Natural killer cell (primary cell): ENCODE results near the gene DMBT1. TPM values are rescaled to one million over a fixed set of nuclear protein-coding genes. Genes with fewer than 3 reads are reported as not detected.

Experiments
- ATAC-seq, 3 donors: fragments of 150-1000 bp in 2 of 3; fragments of 200-7000 bp in 1 of 3; cut with Tn5 transposase; 1 replicate in 1 of 3; 2 replicates in 2 of 3; pipeline ENCODE4 v1.10.0; 2021; ENCODE audit warnings: mild to moderate bottlenecking in 2 of 3, moderate library complexity in 2 of 3
- DNase-seq, 2 donors: peaks; one replicate each; pipeline versions ENCODE4 v3.0.0 to v3.0.0-alpha.2; 2013 to 2021; ENCODE audit warnings: mixed read lengths in 1 of 2
- H3K27ac ChIP-seq: one replicate; pipeline ENCODE4 v1.5.1; 2013; ENCODE audit warnings: mild to moderate bottlenecking, low read length
- H3K27me3 ChIP-seq: one replicate; pipeline ENCODE4 v1.6.1; 2013; ENCODE audit warnings: low read length; ENCODE audit not compliant: control insufficient read depth, insufficient read depth
- H3K36me3 ChIP-seq: one replicate; pipeline ENCODE4 v1.6.1; 2013; ENCODE audit warnings: low read length; ENCODE audit not compliant: control insufficient read depth, insufficient read depth
- H3K4me1 ChIP-seq: one replicate; pipeline ENCODE4 v1.6.1; 2013; ENCODE audit warnings: low read length; ENCODE audit not compliant: control insufficient read depth, insufficient read depth
- H3K4me3 ChIP-seq: one replicate; pipeline ENCODE4 v1.5.1; 2013; ENCODE audit warnings: low read length
- H3K9me3 ChIP-seq: one replicate; pipeline ENCODE4 v1.6.1; 2013; ENCODE audit warnings: low read length; ENCODE audit not compliant: control insufficient read depth, insufficient read depth
- H3K27ac Mint-ChIP-seq, 2 donors: one replicate each; pipeline ENCODE4 v1.8.0; 2022; ENCODE audit warnings: mild to moderate bottlenecking in 2 of 2, mixed read lengths in 2 of 2, moderate library complexity in 1 of 2
- H3K27me3 Mint-ChIP-seq, 2 donors: one replicate each; pipeline ENCODE4 v1.8.0; 2022; ENCODE audit warnings: low read depth in 2 of 2, mixed read lengths in 2 of 2
- H3K36me3 Mint-ChIP-seq: one replicate; pipeline ENCODE4 v1.8.0; 2022; ENCODE audit warnings: mixed read lengths
- H3K4me1 Mint-ChIP-seq, 2 donors: one replicate each; pipeline ENCODE4 v1.8.0; 2022; ENCODE audit warnings: mixed read lengths in 2 of 2
- H3K4me3 Mint-ChIP-seq: one replicate; pipeline ENCODE4 v1.8.0; 2022; ENCODE audit warnings: mild to moderate bottlenecking, moderate library complexity, mixed read lengths
- H3K9me3 Mint-ChIP-seq, 2 donors: one replicate each; pipeline ENCODE4 v1.8.0; 2022; ENCODE audit warnings: mixed read lengths in 2 of 2
- CTCF ChIP-seq: fragments of 200-600 bp; IDR thresholded peaks from one replicate; pipeline ENCODE4 v1.8.0; 2022; ENCODE audit warnings: antibody characterized with exemption
- WGBS: methylation state at CpG from one replicate; pipeline ENCODE4 v1.1.7; 2013; ENCODE audit warnings: missing lambda C conversion rate; ENCODE audit not compliant: insufficient coverage; 5-methylcytosine and 5-hydroxymethylcytosine counted together
- intact Hi-C: fragments of 100-400 bp; cut with micrococcal nuclease; formaldehyde crosslinking; loops from one replicate; pipeline ENCODE4 v1.14.2; 2022
- total RNA-seq, 4 donors: library from RNA; stranded (reverse); fragments of 120-200 nt in 1 of 4; gene quantifications; one replicate each; pipeline versions ENCODE4 v1.2.3 to v1.2.4, GENCODE V29; 2013 to 2022

DMBT1 gene
- total RNA-seq, 3 donors from 2014 or later (not counting 1 experiment from before 2014, with no cell fraction given): not detected

DNA sequence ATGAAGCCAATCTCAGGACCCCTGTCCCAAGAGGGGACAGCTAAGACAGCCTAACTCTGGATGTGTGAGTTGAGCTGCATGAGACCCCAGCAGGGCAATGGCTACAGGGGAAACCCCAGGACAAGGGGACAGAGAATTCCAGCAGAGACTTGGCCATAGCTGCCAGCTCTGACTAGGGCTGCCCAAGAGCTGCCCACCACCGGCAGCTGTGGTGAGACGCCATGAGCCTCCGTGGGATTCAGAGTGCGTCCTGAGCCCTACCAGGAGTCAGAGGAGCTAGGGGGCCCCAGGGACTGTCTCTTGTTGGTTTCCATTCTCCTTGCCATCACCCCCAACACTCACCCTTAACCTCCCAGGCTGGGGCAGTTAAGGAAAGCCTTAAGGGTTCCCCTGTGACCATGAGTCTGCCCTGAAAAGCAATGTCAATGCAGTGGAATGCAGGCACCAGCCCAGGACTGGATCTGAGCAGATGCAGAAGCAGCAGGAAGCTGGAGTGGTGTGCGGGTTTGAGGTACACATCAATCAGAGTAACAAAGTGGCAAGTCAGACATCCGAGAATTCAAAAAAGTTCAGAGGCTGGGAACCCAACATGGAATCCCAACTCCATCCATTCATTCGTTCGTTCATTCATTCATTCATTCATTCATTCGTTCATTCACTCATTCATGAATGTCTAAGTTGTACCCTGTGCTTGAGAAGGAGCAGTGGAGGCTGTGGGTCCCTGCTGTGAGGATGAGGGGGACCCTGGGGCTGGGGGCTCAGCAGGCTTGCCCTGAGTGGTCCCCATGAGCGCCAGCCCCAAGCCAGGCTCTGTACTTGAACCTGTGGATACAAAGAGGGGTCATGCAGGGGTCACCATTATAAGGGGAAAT, 86.2 kb downstream of the DMBT1 start:
- Histone ChIP-seq H3K27me3 (peaks cover 4% of the 10 kb centered on the region), H3K4me3 (no peak overlapping the region), H3K4me1 (no peaks in the 10 kb centered on the region), H3K27ac (no peak overlapping the region), H3K9me3 (no peaks in the 10 kb centered on the region), H3K36me3 (no peaks in the 10 kb centered on the region)
- no peak for TF ChIP-seq CTCF
- 61% methylated on average over 9 of the region's 10 CpGs for WGBS
- Mint-ChIP-seq H3K36me3 (no peaks in the 10 kb centered on the region), H3K4me1 (no peaks in the 10 kb centered on the region), H3K27me3 (peaks cover 3 to 6% of the 10 kb centered on the region in 2 donors), H3K9me3 (no peaks in the 10 kb centered on the region), H3K4me3 (no peak overlapping the region), H3K27ac (no peak overlapping the region)
- intact Hi-C loops: no loop called here
- ATAC-seq (no peak), DNase-seq (no peak)

- Histone ChIP-seq H3K27ac (no peak overlapping the region), H3K36me3 (no peaks in the 10 kb centered on the region), H3K9me3 (no peaks in the 10 kb centered on the region), H3K27me3 (peaks cover 4% of the 10 kb centered on the region), H3K4me3 (no peak overlapping the region), H3K4me1 (no peaks in the 10 kb centered on the region)
- Mint-ChIP-seq H3K9me3 (no peaks in the 10 kb centered on the region), H3K4me1 (no peaks in the 10 kb centered on the region), H3K27ac (no peak overlapping the region), H3K36me3 (no peaks in the 10 kb centered on the region), H3K4me3 (no peak overlapping the region), H3K27me3 (peaks cover 6 to 13% of the 10 kb centered on the region in 2 donors)
- no peak for TF ChIP-seq CTCF
- WGBS: 81% methylated on average over 3 of the region's 3 CpGs
- ATAC-seq (no peak), DNase-seq (no peak)
- intact Hi-C loops: no loop called here
Observed at GRCh38 chr10:122647383-122647968, 86.9 kb downstream of the DMBT1 start.

GRCh38 chr10:122648599-122649428, 88.3 kb downstream of the DMBT1 start:
- DNase-seq: peak in 1 of 2 donors; percentile 33
- no peak for TF ChIP-seq CTCF
- H3K9me3 Mint-ChIP-seq: no peaks in the 10 kb centered on the region
- no peaks in the 10 kb centered on the region for H3K36me3 Mint-ChIP-seq
- intact Hi-C loops: no loop called here
- Histone ChIP-seq H3K4me3 (no peak overlapping the region), H3K36me3 (no peaks in the 10 kb centered on the region), H3K27ac (no peak overlapping the region), H3K4me1 (no peaks in the 10 kb centered on the region), H3K9me3 (no peaks in the 10 kb centered on the region), H3K27me3 (peaks cover 6% of the 10 kb centered on the region)
- H3K4me1 Mint-ChIP-seq: no peaks in the 10 kb centered on the region
- 33% methylated on average over 10 of the region's 10 CpGs for WGBS
- no peak overlapping the region for H3K4me3 Mint-ChIP-seq
- H3K27ac Mint-ChIP-seq: no peak overlapping the region
- peaks cover 8 to 26% of the 10 kb centered on the region in 2 donors for H3K27me3 Mint-ChIP-seq
- peak in 1 of 3 donors; percentile 34 for ATAC-seq
